ENCODE results near the gene SLC25A30. TPM values are rescaled to one million over a fixed set of nuclear protein-coding genes. Genes with fewer than 3 reads are reported as not detected.

The SLC25A30 gene
- total and polyA plus RNA-seq, 2 donors (not counting 1 experiment from before 2014, with no cell fraction given), result 11.2 to 16.9 TPM

DNA sequence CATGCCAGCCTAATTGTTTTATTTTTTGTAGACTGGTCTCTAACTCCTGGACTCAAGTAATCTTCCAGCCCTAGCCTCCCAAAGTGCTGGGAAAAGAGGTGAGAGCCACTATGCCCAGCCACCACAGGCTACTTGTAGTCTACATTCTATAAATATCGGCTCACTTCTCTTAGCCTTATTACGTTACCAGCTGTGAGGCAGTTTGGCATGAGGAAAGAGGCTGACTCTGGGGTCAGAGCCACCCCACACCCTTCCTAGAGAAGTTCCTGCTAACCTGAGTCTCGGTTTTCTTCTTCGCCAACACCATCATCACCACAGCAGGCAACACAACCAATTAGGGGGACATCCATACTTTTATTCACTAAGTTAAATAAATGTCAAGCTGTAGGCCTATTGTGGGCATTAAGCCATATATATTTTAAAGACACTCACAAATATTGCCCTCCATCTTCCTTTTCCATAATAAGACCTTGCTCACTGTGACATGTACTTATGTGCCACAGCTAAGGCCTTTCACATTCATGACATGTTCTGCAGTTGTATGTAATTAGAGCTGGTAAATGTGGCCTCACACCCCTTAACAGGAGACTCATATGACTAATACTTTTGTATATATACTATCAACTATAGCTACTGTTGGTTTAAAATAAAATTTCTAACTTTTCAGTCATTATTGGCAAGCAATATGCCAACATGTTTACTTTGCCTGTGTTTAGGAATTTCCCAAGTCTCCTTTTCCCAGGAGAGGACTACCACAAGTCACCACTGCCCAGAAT is 5.7 kb downstream of the SLC25A30 start:
- no peak overlapping the region for H3K4me3 Mint-ChIP-seq
- intact Hi-C loops (cut with micrococcal nuclease), result no loop called here

More for the DNA sequence above, 5.7 kb downstream of the SLC25A30 start:
- H3K27me3 Mint-ChIP-seq, result no peaks in the 10 kb centered on the region
- no peaks in the 10 kb centered on the region for H3K9me3 Mint-ChIP-seq (ENCODE audit: insufficient read depth)
- H3K27ac ChIP-seq (ENCODE audit: low read length in 2 of 2), result no peak overlapping the region
- no peak overlapping the region for H3K9ac ChIP-seq (ENCODE audit: low read length)
- TF ChIP-seq CTCF (IDR thresholded peaks at IDR 0.05), result no peak
- TF ChIP-seq EZH2 (IDR thresholded peaks at IDR 0.05; ENCODE audit: borderline replicate concordance, insufficient read depth, low read depth, low read length, poor library complexity, severe bottlenecking), result no peak
- peaks cover 0 to 31% of the 10 kb centered on the region in 2 experiments for H3K36me3 ChIP-seq (replicated peaks in 1 of 2; ENCODE audit: control extremely low read depth in 1 of 2, control insufficient read depth in 1 of 2, extremely low read depth in 1 of 2, insufficient read depth in 2 of 2, low read length in 1 of 2)
- no peaks in the 10 kb centered on the region for H3K9me3 ChIP-seq (ENCODE audit: control extremely low read depth in 1 of 3, control insufficient read depth in 2 of 3, insufficient read depth in 1 of 3, low read length in 2 of 3)
- H3K27ac Mint-ChIP-seq, result no peak overlapping the region
- H3K4me2 ChIP-seq (replicated peaks; ENCODE audit: low read depth, low read length, poor library complexity, severe bottlenecking), result no peak overlapping the region
- DNase-seq, result no peak
- H2AFZ ChIP-seq (ENCODE audit: insufficient read depth, low read depth, low read length, poor library complexity, severe bottlenecking), result no peak overlapping the region
- no peak for ATAC-seq (ENCODE audit: low read depth)
- H3K27me3 ChIP-seq (replicated peaks in 1 of 4; ENCODE audit: control extremely low read depth in 1 of 4, control insufficient read depth in 3 of 4, insufficient read depth in 4 of 4, low read length in 3 of 4), result no peaks in the 10 kb centered on the region
- ChIA-PET CTCF (interaction anchor here (0.7 to 1.9 kb wide), 4 partner anchors 9 to 41 kb away, joined by 3 to 5 read pairs (median 4); no protein-coding TSS in a partner anchor), POLR2A (no interaction called here)
- H3K79me2 ChIP-seq (ENCODE audit: control insufficient read depth, insufficient read depth, low read length), result peaks cover 63% of the 10 kb centered on the region
- no peak overlapping the region for H3K4me3 ChIP-seq (ENCODE audit: control extremely low read depth in 1 of 5, extremely low read depth in 1 of 5, insufficient read depth in 1 of 5, low read depth in 2 of 5, low read length in 4 of 5)
- WGBS (ENCODE audit: insufficient coverage), result no CpG with 5 or more reads among the region's 4 CpGs
- H3K4me1 Mint-ChIP-seq, result peaks cover 26% of the 10 kb centered on the region
- H4K20me1 ChIP-seq (ENCODE audit: control insufficient read depth, insufficient read depth, low read length, poor library complexity, severe bottlenecking), result peaks cover 34% of the 10 kb centered on the region
- peaks cover 9 to 11% of the 10 kb centered on the region in 2 donors for H3K4me1 ChIP-seq (ENCODE audit: control insufficient read depth in 2 of 2, insufficient read depth in 2 of 2, low read length in 2 of 2)

Data from B cell (primary cell).